Cerebellar cortex (tissue), 1 donor: Measurements from ENCODE around the gene TERB1.

ENCODE experiments used
- DNase-seq: peaks from one replicate; pipeline ENCODE4 v3.0.0-alpha.2; 2015; ENCODE audit warnings: low spot score

Gene TERB1, protein sequence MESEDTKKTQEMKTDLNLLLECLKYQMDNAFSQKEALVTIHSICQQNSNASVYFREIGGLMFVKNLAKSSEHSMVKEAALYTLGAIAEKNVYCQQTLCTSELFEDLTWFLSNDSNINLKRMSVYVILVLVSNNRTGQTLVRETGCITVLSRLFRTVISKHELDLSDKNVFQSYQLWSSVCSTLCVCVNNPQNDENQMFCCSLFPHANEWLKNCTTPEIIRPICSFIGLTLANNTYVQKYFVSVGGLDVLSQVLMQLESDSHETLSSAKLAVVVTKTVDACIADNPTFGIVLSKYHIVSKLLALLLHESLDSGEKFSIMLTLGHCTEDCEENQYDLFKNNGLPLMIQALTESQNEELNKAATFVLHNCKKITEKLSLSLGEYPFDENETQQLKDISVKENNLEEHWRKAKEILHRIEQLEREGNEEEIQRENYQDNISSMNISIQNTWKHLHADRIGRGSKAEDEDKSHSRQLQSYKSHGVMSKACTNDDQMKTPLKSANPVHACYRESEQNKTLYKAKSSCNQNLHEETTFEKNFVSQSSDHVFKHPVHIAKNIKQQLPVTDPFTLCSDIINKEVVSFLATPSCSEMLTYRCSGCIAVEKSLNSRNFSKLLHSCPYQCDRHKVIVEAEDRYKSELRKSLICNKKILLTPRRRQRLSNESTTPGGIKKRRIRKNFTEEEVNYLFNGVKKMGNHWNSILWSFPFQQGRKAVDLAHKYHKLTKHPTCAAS

DNA sequence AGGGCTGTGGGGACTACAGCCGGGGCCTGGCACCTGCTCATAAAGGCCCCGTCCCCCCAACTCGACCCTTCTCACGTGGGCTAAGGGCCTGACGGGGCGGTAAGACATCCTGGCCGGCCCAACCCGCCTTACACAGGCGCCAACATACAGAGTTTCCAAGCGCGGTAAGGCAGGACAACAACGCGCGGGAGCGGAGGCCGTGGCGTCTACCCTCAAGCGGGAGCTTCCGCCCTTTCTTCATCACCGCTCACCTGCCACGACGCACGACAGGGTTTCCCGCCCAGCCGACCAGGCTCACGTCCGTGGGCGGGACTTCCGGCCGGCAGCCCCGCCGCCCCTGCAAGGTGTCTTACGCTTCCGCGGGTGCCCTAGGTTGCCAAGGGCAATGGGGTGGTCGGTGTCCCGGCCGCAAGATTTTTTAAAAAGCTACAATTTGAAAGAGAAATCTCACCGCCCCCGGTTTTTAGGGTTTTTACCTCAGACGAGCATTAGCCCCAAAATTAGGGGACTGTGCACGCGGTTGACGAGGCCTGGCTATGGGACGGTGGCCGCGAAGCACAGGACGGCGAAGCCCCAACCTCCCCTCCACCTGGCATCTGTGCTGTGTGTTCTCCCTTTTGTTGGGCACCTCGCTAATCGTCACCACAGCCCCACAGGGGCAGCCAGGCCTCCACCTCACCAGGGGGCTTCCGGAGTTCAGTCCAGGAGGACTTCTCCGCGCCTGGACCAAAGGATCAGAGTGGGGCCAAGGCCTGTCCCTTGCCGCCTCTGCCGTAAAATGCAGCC, at the start of gene TERB1:
Gene TERB1, minus strand, starts transcription at position 265 of the 786 bp plus-strand sequence. CDS start 4,786 bp downstream, outside the sequence.
- DNase-seq, result no peak

- DNase-seq, result no peak
Observed at GRCh38 chr16:66850115-66850815, 48.9 kb upstream of the TERB1 start.

DNA sequence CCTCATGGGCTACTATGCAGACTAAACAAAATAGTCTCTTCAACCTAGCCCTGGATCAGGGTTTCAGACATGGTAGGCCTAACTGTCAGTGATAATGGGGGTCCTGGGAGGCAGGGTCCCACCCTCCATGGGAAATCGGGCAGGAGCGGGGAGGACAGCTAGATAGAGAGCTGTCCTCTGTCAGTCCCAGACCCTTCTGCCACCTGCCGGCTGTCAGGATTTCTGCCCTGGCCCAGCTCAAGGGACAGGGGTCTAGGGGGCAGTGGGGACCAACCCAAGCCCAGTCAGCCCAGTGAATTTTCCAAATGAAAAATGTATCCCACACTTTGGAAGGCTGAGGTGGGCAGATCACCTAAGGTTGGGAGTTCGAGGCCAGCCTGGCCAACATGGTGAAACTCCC, 48.2 kb upstream of the TERB1 start:
- DNase-seq, result no peak

GRCh38 chr16:66849021-66849420, 47.6 kb upstream of the TERB1 start:
- DNase-seq, result no peak

DNA sequence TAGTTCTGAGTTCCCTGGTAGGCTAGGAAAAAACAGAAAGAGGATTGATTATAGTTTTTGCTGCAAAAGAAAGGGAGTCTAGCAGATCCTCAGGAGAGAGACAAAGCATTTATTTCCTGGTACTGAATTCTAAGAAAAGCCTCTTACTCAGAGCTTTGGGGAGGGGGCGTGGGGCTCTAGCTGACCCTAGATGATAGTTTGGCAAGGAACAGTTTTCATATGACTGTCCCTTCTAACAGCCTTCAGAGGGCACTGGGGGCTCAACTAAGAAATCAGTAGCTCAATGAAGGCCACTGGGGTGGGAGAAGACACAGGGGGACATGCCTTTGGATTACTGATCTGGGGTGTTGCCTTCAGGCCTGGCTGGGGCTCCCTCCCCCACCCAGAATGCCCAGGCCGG, 46.8 kb upstream of the TERB1 start:
- no peak for DNase-seq

DNA sequence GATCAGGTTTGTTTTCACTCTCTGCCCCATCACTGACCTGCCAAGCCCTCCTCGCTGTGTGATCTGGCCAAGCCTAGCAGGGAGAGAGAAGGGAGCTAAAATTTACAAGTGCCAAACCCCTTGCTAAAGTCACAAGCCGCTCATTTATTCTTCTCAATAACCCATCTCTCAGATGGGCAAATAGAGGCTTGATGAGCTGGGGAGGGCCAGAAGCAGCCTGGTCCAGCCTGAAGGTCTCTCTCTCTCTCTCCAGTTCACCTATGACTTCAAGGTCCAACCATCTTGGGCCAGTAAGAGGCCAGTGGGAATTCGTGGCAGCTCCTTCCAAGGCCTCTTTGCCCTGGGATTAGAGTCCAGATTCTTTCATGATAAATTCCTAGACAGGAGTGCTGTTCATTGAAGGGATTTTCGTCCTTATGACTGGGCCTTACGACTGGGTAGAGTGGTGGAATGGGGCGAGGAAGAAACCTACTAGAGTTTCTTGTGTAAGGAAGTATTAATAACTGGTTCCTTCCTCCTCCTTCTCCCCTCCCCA, 46.2 kb upstream of the TERB1 start:
- DNase-seq, result no peak

DNA sequence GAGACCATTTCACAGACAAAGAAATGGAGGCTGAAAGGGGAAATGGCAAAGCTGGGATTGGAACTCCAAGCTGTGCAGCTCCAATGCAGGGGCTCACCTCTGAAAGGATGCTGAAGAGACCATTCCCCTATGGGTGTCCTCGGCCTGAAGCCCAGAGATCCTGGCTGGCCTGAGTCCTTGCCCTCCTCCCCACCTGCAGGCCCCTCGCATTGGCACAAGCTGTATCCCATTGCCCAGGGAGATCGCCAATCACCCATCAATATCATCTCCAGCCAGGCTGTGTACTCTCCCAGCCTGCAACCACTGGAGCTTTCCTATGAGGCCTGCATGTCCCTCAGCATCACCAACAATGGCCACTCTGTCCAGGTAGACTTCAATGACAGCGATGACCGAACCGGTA, 45.4 kb upstream of the TERB1 start:
- no peak for DNase-seq

DNA sequence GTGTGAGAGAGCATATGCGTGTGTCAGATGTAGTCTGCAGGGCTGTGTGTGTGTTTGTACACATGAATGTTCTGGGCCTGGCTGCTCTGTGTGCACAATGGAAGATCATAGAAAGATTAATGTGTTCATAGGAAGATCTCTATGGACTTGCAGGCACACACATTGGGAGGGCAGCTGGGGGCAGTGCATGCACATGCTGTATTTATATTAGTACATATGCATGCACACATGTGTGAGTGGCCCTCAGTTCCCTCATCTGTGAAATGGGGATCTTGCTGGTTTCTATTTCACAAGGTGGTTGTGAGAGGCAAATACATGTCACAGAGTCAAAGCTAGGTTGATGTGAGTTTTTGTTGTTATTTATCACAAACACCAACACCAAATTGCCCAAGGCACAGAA, 44.9 kb upstream of the TERB1 start:
- no peak for DNase-seq

DNA sequence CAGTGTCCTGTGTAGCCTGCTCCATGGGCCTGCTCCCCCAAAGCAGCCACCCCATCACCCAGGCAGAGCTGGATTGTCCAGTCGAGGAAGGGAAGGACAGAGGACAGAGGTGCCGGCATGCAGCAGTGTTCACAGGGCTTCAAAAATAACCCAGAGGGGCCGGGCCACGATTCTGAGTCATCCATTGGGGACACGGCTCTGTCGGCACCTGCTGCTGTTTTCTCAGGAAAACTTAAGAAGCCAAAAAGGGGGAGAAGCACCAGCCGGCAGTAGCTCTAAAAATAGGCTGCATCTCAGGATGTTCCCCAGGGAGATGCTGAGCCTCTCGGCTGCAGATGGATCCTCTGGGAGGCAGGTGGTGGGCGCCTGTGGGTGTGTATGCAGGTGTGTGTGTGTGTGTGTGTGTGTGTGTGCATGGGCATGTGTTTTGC, 44.4 kb upstream of the TERB1 start:
- DNase-seq, result no peak

GRCh38 chr16:66845080-66845410, 43.7 kb upstream of the TERB1 start:
- DNase-seq, result no peak

DNA sequence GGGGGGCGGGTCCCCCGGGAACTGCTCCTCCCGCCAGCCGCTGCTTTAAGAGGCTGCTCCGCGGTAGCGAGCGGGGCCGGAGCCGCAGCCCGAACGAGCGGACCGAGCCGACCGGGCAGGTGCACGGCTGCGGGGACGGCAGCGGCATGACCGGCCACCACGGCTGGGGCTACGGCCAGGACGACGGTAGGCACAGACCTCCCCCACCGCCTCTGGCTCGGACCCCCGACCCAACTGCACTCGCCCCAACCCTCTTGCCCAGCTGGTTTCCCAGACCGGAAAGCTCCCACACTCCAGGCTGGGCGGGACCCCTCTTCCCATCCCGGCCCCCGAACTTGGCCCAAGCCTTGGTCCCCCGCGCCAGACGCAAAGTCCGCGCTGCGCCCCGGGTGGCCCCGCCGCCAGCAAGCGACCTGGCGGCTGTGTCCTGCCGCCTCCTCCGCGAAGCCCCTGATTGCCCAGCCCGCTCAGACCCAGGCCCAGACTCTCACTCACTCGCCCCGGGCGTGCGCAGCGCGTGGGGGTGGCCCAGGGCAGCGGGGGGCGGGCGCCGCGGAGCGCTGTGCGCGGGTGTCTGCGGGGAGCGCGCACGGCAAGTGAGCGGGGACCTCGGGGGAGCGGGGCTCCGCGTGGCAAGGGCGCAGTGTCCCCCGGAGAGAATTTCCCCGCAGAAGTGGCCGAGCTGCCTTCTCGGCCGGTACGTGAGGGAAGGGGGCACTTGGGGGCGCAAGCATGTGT, 43.1 kb upstream of the TERB1 start, which contains the start of gene CA7:
Gene CA7, plus strand, starts transcription at position 73 of the 738 bp plus-strand sequence. Its CDS starts 74 bp downstream, at position 147.
- no peak for DNase-seq

GRCh38 chr16:66844009-66844341, 42.6 kb upstream of the TERB1 start:
- no peak for DNase-seq

- no peak for DNase-seq
Observed at GRCh38 chr16:66843191-66843590, 41.8 kb upstream of the TERB1 start.

DNA sequence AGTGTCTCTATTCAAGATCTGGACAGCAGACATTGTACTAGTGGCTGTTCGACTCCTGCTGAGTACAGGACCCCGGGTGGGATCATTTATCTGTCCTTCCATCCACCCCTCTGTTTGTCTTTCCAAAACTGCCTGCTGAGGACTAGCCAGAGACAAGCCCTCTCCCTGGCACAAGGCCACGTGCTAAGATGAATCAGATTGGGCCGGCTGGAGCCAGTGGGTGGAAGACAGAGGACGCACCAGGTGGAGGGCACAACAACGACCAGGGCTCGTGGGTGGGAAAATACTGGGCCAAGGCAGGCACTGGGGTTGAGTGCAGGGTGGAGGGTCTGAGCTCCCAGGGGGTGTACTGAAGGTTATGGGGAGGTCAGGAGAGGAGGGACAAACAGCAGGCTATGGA, 41.4 kb upstream of the TERB1 start:
- DNase-seq, result no peak

DNA sequence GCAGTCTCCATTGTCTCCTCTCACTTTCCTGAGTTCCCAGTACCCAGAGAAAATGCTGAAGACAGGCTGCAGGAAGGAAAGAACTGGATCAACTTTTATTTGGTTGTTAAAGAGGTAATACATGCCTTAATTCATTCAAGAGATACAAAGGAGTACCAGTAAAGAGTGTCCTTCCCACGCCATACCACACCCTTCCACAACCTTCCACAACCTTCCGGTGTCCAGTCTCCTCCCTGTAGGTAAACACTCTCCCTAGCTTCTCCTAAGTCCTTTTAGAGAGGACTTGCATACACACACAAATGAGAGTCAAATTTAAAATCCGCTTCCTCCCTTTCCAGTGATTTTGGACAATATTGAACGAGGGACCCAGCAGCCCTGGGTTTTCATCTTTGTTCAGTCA, 40.0 kb upstream of the TERB1 start:
- DNase-seq, result no peak

DNA sequence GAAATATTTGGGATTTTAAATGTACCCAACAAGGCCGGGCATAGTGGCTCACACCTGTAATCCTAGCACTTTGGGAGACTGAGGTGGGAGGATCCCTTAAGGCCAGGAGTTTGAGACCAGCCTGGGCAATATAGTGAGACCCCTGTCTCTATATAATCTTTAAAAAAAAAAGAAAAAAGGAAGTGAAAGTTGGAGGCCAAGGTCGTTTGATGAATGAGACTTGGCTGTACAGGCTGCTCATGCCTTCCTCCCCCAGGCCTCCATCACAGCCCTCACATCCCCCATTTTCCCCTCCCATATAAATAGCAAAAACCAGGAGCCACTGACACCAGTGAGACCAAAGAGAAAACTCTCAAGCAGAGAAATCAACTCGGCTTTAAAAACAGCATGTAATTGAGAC, 39.5 kb upstream of the TERB1 start:
- DNase-seq, result no peak

DNA sequence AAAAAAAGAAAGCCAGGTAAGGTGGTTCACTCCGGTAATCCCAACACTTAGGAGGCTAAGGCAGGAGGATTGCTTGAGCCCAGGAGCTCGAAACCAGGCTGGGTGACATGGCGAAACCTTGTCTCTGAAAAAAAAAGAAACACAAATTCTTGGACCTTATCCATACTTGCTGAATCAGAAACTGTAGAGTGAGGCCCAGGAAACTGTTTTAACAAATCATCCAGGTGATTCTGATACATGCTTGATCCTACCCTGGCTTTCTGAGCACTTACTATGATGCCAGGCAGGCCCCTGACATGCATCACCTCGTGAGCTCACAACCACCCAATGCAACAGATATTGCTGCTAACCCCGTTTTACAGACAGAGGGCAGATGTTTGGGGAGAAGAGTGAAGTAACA, 33.4 kb upstream of the TERB1 start:
- DNase-seq, result no peak

DNA sequence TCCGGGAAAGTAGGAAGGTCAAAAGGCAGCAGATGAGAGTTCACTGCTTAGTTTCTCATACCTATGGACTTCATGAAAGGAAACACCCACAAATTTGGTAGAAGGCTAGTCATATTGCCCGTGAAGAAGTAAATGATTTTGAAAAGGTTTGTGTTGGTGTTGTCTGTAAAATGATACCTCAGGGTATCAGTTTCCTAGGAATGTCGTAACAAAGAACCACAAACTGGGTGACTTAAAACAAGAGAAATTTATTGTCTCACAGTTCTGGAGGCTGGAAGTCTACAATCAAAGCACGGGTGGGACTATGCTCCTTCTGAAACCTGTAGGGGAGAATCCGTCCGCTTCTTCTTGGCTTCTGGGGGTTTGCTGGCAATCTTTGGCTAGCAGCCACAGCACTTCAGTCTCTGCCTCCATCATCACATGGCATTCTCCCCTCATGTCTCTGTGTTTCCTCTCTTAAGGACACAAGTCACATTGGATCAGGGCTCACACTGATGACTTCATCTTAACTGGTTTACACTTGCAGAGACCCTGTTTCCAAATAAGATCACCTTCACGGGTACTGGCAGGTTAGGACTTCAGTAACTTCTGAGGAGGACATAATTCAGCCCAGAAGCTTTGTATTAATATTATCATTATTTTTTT, 31.4 kb upstream of the TERB1 start:
- DNase-seq, result no peak

DNA sequence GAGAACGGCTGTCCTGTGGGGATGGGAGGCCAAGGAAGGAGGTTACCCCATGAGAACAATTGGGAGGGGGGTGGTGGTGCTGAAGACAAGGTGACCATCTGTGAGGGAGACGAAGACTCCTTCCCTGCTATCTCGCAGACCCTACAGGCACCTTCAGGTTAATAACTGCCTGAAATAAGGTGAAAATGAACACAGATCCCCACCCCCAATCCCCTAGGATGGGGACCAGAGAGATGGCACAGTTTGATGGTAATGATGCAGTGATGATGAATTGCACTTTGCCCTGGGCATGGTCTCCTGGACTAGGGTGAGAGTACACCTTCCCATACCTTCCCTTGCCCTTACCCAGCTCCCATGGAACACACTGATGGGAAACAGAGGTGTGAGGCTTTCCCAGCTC, 30.8 kb upstream of the TERB1 start:
- DNase-seq, result no peak
